ENCODE results near the gene SETBP1. TPM values are rescaled to one million over a fixed set of nuclear protein-coding genes. Genes with fewer than 3 reads are reported as not detected.

SETBP1 gene
- total RNA-seq, 1 donor, result 22.8 TPM

DNA sequence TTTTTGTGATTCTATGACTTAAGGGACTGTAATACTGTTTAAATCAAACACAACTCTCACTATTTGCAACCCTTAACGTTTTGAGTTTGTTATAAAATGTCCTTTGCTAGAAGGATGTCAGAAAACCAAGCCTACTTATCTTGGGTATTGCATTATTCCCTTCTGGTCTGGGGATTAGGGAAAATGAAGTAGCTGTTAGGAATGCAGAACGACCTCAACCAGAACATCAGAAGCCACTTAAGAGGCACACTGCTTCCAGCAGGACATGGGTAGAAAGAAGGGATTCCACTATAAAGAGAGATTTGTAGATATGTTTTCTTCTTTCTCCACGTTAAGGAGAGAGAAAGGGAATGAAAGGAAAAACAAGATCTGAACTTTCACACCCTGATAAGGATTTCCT is 101.2 kb downstream of the SETBP1 start:
- no peak overlapping the region for H3K27ac ChIP-seq (ENCODE audit: low read depth, low read length)
- no peak overlapping the region for H2AFZ ChIP-seq (ENCODE audit: low read length)
- H3K27me3 ChIP-seq (ENCODE audit: insufficient read depth, low read length), result peaks cover 5% of the 10 kb centered on the region
- no peak overlapping the region for H3K4me3 ChIP-seq (ENCODE audit: insufficient read depth, low read length)
- H3K79me2 ChIP-seq (ENCODE audit: insufficient read depth, low read length), result no peaks in the 10 kb centered on the region
- H3K4me1 ChIP-seq (ENCODE audit: insufficient read depth, low read length), result no peaks in the 10 kb centered on the region
- no peaks in the 10 kb centered on the region for H3K9me3 ChIP-seq (ENCODE audit: low read depth, low read length)
- H3K4me2 ChIP-seq (ENCODE audit: insufficient read depth, low read length), result no peak overlapping the region
- H3K36me3 ChIP-seq (ENCODE audit: insufficient read depth, low read length), result no peaks in the 10 kb centered on the region
- peak; percentile 55 for DNase-seq (ENCODE audit: insufficient read length, low spot score, missing footprints)
- TF ChIP-seq, protein P1, sequence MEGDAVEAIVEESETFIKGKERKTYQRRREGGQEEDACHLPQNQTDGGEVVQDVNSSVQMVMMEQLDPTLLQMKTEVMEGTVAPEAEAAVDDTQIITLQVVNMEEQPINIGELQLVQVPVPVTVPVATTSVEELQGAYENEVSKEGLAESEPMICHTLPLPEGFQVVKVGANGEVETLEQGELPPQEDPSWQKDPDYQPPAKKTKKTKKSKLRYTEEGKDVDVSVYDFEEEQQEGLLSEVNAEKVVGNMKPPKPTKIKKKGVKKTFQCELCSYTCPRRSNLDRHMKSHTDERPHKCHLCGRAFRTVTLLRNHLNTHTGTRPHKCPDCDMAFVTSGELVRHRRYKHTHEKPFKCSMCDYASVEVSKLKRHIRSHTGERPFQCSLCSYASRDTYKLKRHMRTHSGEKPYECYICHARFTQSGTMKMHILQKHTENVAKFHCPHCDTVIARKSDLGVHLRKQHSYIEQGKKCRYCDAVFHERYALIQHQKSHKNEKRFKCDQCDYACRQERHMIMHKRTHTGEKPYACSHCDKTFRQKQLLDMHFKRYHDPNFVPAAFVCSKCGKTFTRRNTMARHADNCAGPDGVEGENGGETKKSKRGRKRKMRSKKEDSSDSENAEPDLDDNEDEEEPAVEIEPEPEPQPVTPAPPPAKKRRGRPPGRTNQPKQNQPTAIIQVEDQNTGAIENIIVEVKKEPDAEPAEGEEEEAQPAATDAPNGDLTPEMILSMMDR (IDR thresholded peaks at IDR 0.05; ENCODE audit: extremely low read depth, low read depth, low read length), result no peak
- H4K20me1 ChIP-seq (ENCODE audit: insufficient read depth, low read length), result no peaks in the 10 kb centered on the region

GRCh38 chr18:44782617-44783016 is 101.9 kb downstream of the SETBP1 start:
- TF ChIP-seq, protein P1 (IDR thresholded peaks at IDR 0.05; ENCODE audit: extremely low read depth, low read depth, low read length), result no peak
- peaks cover 5% of the 10 kb centered on the region for H3K27me3 ChIP-seq (ENCODE audit: insufficient read depth, low read length)
- no peaks in the 10 kb centered on the region for H3K36me3 ChIP-seq (ENCODE audit: insufficient read depth, low read length)
- no peak overlapping the region for H2AFZ ChIP-seq (ENCODE audit: low read length)
- H4K20me1 ChIP-seq (ENCODE audit: insufficient read depth, low read length), result no peaks in the 10 kb centered on the region
- no peak overlapping the region for H3K4me3 ChIP-seq (ENCODE audit: insufficient read depth, low read length)
- no peak overlapping the region for H3K4me2 ChIP-seq (ENCODE audit: insufficient read depth, low read length)
- no peaks in the 10 kb centered on the region for H3K4me1 ChIP-seq (ENCODE audit: insufficient read depth, low read length)
- no peaks in the 10 kb centered on the region for H3K9me3 ChIP-seq (ENCODE audit: low read depth, low read length)
- no peak for DNase-seq (ENCODE audit: insufficient read length, low spot score, missing footprints)
- H3K79me2 ChIP-seq (ENCODE audit: insufficient read depth, low read length), result no peaks in the 10 kb centered on the region
- H3K27ac ChIP-seq (ENCODE audit: low read depth, low read length), result no peak overlapping the region

GRCh38 chr18:44783371-44783770 is 102.7 kb downstream of the SETBP1 start:
- Histone ChIP-seq H4K20me1 (ENCODE audit: insufficient read depth, low read length) (no peaks in the 10 kb centered on the region), H3K4me3 (ENCODE audit: insufficient read depth, low read length) (no peak overlapping the region), H3K9me3 (ENCODE audit: low read depth, low read length) (no peaks in the 10 kb centered on the region), H3K79me2 (ENCODE audit: insufficient read depth, low read length) (no peaks in the 10 kb centered on the region), H3K36me3 (ENCODE audit: insufficient read depth, low read length) (no peaks in the 10 kb centered on the region), H3K4me2 (ENCODE audit: insufficient read depth, low read length) (no peak overlapping the region), H3K27ac (ENCODE audit: low read depth, low read length) (no peak overlapping the region), H3K27me3 (ENCODE audit: insufficient read depth, low read length) (peaks cover 5% of the 10 kb centered on the region), H2AFZ (ENCODE audit: low read length) (no peak overlapping the region), H3K4me1 (ENCODE audit: insufficient read depth, low read length) (no peaks in the 10 kb centered on the region)
- TF ChIP-seq, protein P1 (IDR thresholded peaks at IDR 0.05; ENCODE audit: extremely low read depth, low read depth, low read length), result no peak
- no peak for DNase-seq (ENCODE audit: insufficient read length, low spot score, missing footprints)

GRCh38 chr18:44786257-44786656 is 105.6 kb downstream of the SETBP1 start:
- H3K27ac ChIP-seq (ENCODE audit: low read depth, low read length), result no peak overlapping the region
- H3K4me3 ChIP-seq (ENCODE audit: insufficient read depth, low read length), result peak overlapping the region; percentile 68
- peak overlapping the region; percentile 73 for H2AFZ ChIP-seq (ENCODE audit: low read length)
- peak overlapping the region; percentile 73 for H3K4me2 ChIP-seq (ENCODE audit: insufficient read depth, low read length)
- no peak for DNase-seq (ENCODE audit: insufficient read length, low spot score, missing footprints)
- no peaks in the 10 kb centered on the region for H3K9me3 ChIP-seq (ENCODE audit: low read depth, low read length)
- TF ChIP-seq, protein P1 (IDR thresholded peaks at IDR 0.05; ENCODE audit: extremely low read depth, low read depth, low read length), result no peak
- H3K27me3 ChIP-seq (ENCODE audit: insufficient read depth, low read length), result no peaks in the 10 kb centered on the region
- H4K20me1 ChIP-seq (ENCODE audit: insufficient read depth, low read length), result no peaks in the 10 kb centered on the region
- no peaks in the 10 kb centered on the region for H3K4me1 ChIP-seq (ENCODE audit: insufficient read depth, low read length)
- no peaks in the 10 kb centered on the region for H3K36me3 ChIP-seq (ENCODE audit: insufficient read depth, low read length)
- H3K79me2 ChIP-seq (ENCODE audit: insufficient read depth, low read length), result no peaks in the 10 kb centered on the region

Measured in osteoblast (primary cell).